Activated CD8-positive, alpha-beta T cell treated with anti-CD3 and anti-CD28 coated beads for 36 hours (primary cell): ENCODE measurements around the gene COL25A1. TPM values are rescaled to one million over a fixed set of nuclear protein-coding genes. Genes with fewer than 3 reads are reported as not detected.

Experiments used
- ATAC-seq: fragments of 200-7000 bp; cut with Tn5 transposase; one replicate; pipeline ENCODE4 v1.10.0; 2021; ENCODE audit warnings: mild to moderate bottlenecking, moderate library complexity
- CTCF ChIA-PET: fragments of 350-600 bp; sonication (Branson Sonifier 250); formaldehyde crosslinking; loops from one replicate; lab custom pipeline; 2021; ENCODE audit warnings: antibody characterized with exemption; lab: Charles Lee
- POLR2A ChIA-PET: fragments of 350-600 bp; sonication (Branson Sonifier 250); formaldehyde crosslinking; loops from one replicate; lab custom pipeline; 2021; ENCODE audit warnings: antibody characterized with exemption; lab: Charles Lee
- DNase-seq: peaks from one replicate; pipeline ENCODE4 v3.0.0-alpha.2; 2020
- H3K27ac Mint-ChIP-seq: one replicate; pipeline ENCODE4 v1.8.0; 2021; ENCODE audit warnings: mild to moderate bottlenecking, mixed read lengths
- H3K27me3 Mint-ChIP-seq: one replicate; pipeline ENCODE4 v1.8.0; 2021; ENCODE audit warnings: mixed read lengths
- H3K36me3 Mint-ChIP-seq: one replicate; pipeline ENCODE4 v1.8.0; 2021; ENCODE audit warnings: low read depth, mixed read lengths
- H3K4me1 Mint-ChIP-seq: one replicate; pipeline ENCODE4 v1.8.0; 2021; ENCODE audit warnings: low read depth, mixed read lengths
- H3K4me3 Mint-ChIP-seq: one replicate; pipeline ENCODE4 v1.8.0; 2021; ENCODE audit warnings: mild to moderate bottlenecking, moderate library complexity, mixed read lengths
- H3K9me3 Mint-ChIP-seq: one replicate; pipeline ENCODE4 v1.8.0; 2021; ENCODE audit warnings: mixed read lengths
- intact Hi-C: fragments of 100-400 bp; cut with micrococcal nuclease; formaldehyde crosslinking; loops from one replicate; pipeline ENCODE4 v1.10.0; 2022
- total RNA-seq, 2 experiments: library from RNA; stranded (reverse); gene quantifications; one replicate each; pipeline ENCODE4 v1.2.3, GENCODE V29; 2021
- TF ChIP-seq, protein P1 (sequence below): fragments of 200-600 bp; IDR thresholded peaks from one replicate; pipeline ENCODE4 v1.8.0; 2022; ENCODE audit warnings: antibody characterized with exemption, mild to moderate bottlenecking

The COL25A1 gene
- total RNA-seq, 2 experiments from 2014 or later: not detected

DNA sequence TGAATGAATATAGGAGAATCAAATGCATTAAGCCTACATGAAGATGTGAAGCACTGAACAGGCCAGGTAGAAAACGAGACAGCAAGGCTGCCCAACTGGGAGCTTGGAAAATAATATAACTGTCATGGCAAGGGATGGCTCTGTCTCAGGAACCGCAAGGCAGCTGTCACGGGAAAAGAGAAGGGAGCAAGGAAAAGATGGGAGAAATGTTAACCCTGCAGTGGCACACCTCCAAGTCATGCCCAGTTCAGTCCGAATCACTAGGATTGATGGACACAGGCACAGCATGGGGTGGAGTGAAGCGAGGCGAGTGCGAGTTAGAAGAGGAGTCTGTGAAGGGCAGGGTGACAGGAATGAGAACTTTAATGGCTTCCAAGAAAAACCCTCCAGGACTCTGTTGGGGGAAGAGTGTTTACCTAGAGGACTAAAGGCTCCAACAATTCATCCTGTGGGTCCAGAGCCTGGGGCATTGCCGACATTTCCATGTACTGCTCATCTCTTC is 395.5 kb downstream of the COL25A1 start:
- Mint-ChIP-seq H3K4me3 (no peak overlapping the region), H3K9me3 (no peaks in the 10 kb centered on the region), H3K27me3 (peaks cover 2% of the 10 kb centered on the region), H3K4me1 (no peaks in the 10 kb centered on the region), H3K36me3 (no peaks in the 10 kb centered on the region), H3K27ac (no peak overlapping the region)
- no peak for ATAC-seq
- POLR2A ChIA-PET: no interaction called here
- intact Hi-C loops: no loop called here
- TF ChIP-seq, protein P1, sequence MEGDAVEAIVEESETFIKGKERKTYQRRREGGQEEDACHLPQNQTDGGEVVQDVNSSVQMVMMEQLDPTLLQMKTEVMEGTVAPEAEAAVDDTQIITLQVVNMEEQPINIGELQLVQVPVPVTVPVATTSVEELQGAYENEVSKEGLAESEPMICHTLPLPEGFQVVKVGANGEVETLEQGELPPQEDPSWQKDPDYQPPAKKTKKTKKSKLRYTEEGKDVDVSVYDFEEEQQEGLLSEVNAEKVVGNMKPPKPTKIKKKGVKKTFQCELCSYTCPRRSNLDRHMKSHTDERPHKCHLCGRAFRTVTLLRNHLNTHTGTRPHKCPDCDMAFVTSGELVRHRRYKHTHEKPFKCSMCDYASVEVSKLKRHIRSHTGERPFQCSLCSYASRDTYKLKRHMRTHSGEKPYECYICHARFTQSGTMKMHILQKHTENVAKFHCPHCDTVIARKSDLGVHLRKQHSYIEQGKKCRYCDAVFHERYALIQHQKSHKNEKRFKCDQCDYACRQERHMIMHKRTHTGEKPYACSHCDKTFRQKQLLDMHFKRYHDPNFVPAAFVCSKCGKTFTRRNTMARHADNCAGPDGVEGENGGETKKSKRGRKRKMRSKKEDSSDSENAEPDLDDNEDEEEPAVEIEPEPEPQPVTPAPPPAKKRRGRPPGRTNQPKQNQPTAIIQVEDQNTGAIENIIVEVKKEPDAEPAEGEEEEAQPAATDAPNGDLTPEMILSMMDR: no peak
- CTCF ChIA-PET: no interaction called here
- DNase-seq: no peak

DNA sequence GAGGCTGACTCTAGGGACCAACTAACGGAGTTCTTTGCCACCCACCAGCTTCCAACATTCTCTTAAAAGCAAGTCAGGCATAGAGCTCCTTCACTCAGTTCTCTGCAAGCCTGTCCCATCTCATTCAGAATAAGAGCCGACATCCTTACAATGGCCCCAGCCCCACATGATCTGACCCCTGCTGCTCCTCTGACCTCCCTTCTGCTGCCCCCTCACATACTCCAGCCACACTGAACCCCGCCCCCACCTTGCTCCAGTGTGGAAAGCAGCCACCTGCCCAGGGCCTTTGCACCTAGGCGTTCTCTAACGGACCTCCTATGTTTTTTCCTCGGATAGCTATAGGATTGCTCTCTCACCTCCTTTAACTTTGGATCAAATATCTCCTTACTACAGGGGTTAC is 396.5 kb downstream of the COL25A1 start:
- H3K9me3 Mint-ChIP-seq: no peaks in the 10 kb centered on the region
- intact Hi-C loops: no loop called here
- H3K36me3 Mint-ChIP-seq: no peaks in the 10 kb centered on the region
- H3K27ac Mint-ChIP-seq: no peak overlapping the region
- ChIA-PET CTCF (no interaction called here), POLR2A (no interaction called here)
- DNase-seq (no peak), ATAC-seq (no peak)
- H3K4me3 Mint-ChIP-seq: no peak overlapping the region
- no peaks in the 10 kb centered on the region for H3K4me1 Mint-ChIP-seq
- TF ChIP-seq, protein P1: no peak
- peaks cover 2% of the 10 kb centered on the region for H3K27me3 Mint-ChIP-seq

GRCh38 chr4:108903464-108904221 is 398.8 kb downstream of the COL25A1 start:
- Mint-ChIP-seq H3K4me1 (no peaks in the 10 kb centered on the region), H3K4me3 (no peak overlapping the region), H3K9me3 (no peaks in the 10 kb centered on the region), H3K27ac (no peak overlapping the region), H3K36me3 (no peaks in the 10 kb centered on the region), H3K27me3 (no peaks in the 10 kb centered on the region)
- ChIA-PET POLR2A (no interaction called here), CTCF (interaction anchor here (1.3 kb wide), 1 partner anchor 23 kb away, joined by 3 read pairs; no protein-coding TSS in a partner anchor)
- intact Hi-C loops: no loop called here
- DNase-seq (no peak), ATAC-seq (no peak)
- TF ChIP-seq, protein P1: no peak

GRCh38 chr4:108902769-108903168 is 399.7 kb downstream of the COL25A1 start:
- H3K27ac Mint-ChIP-seq: no peak overlapping the region
- intact Hi-C loops: no loop called here
- TF ChIP-seq, protein P1: no peak

DNA sequence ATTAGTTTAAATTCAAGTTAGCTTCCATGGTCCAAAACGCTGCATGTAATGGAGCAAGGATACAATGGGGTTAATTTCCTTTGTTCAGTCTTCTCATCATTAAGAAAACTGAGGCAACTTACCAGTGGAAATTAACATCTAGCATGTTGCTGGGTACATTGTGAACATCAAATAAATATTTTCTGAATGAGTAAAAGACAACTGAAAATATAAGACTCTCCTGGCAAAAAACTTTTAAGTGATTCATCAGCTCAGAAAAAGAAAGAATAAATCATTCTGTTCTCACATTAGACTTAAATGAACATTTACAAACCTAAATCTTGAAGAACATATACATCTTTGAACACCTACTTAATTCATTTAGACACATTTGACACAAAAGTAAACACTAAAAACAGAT is 401.2 kb downstream of the COL25A1 start:
- Mint-ChIP-seq H3K9me3 (no peaks in the 10 kb centered on the region), H3K4me3 (no peak overlapping the region), H3K27ac (no peak overlapping the region), H3K36me3 (no peaks in the 10 kb centered on the region), H3K4me1 (no peaks in the 10 kb centered on the region), H3K27me3 (no peaks in the 10 kb centered on the region)
- intact Hi-C loops: no loop called here
- TF ChIP-seq, protein P1: no peak
- ATAC-seq (no peak), DNase-seq (no peak)
- ChIA-PET POLR2A (no interaction called here), CTCF (no interaction called here)

More at GRCh38 chr4:108902769-108903168, 399.7 kb downstream of the COL25A1 start:
- POLR2A ChIA-PET: no interaction called here
- Mint-ChIP-seq H3K4me1 (no peaks in the 10 kb centered on the region), H3K4me3 (no peak overlapping the region), H3K9me3 (no peaks in the 10 kb centered on the region), H3K36me3 (no peaks in the 10 kb centered on the region), H3K27me3 (no peaks in the 10 kb centered on the region)
- CTCF ChIA-PET: no interaction called here
- ATAC-seq: no peak
- no peak for DNase-seq
